Lung (tissue), 12 donors: ENCODE results near the gene MKRN2OS. TPM values are rescaled to one million over a fixed set of nuclear protein-coding genes. Genes with fewer than 3 reads are reported as not detected.
A peak's percentile ranks its signal among the peaks of the same experiment; 100 is the strongest.

Source experiments
- ATAC-seq: fragments of 200-7000 bp; cut with Tn5 transposase; one replicate; pipeline ENCODE4 v1.9.1; 2020; ENCODE audit warnings: moderate number of reproducible peaks; ENCODE audit not compliant: insufficient read depth, low FRiP score
- DNase-seq, 3 donors: peaks; one replicate each; pipeline ENCODE4 v3.0.0-alpha.2; 2013 to 2017
- H3K27ac ChIP-seq, 2 donors: one replicate each; pipeline ENCODE4 v1.5.1; 2013; ENCODE audit warnings: mild to moderate bottlenecking in 2 of 2, moderate library complexity in 2 of 2, control low read depth in 1 of 2, inconsistent platforms in 1 of 2, low read depth in 1 of 2, low read length in 1 of 2
- H3K27me3 ChIP-seq, 3 donors: one replicate each; pipeline ENCODE4 v1.5.1; 2013; ENCODE audit warnings: low read length in 2 of 3; ENCODE audit not compliant: control insufficient read depth in 3 of 3, insufficient read depth in 3 of 3
- H3K36me3 ChIP-seq, 4 donors: one replicate each; pipeline ENCODE4 v1.5.1; 2013; ENCODE audit warnings: low read length in 4 of 4, mild to moderate bottlenecking in 1 of 4, moderate library complexity in 1 of 4; ENCODE audit not compliant: control insufficient read depth in 4 of 4, insufficient read depth in 4 of 4
- H3K4me1 ChIP-seq, 5 donors: one replicate each; pipeline ENCODE4 v1.5.1; 2013; ENCODE audit warnings: low read length in 5 of 5, mild to moderate bottlenecking in 2 of 5, moderate library complexity in 1 of 5; ENCODE audit not compliant: control insufficient read depth in 5 of 5, insufficient read depth in 5 of 5
- H3K4me3 ChIP-seq: one replicate; pipeline ENCODE4 v1.5.1; 2013; ENCODE audit warnings: mild to moderate bottlenecking, control low read depth, moderate library complexity
- H3K9ac ChIP-seq, 2 donors: one replicate each; pipeline ENCODE4 v1.5.1; 2013; ENCODE audit warnings: low read length in 2 of 2, control low read depth in 1 of 2; ENCODE audit not compliant: insufficient read depth in 1 of 2
- H3K9me3 ChIP-seq, 4 donors: one replicate each; pipeline ENCODE4 v1.5.1; 2013; ENCODE audit warnings: low read length in 3 of 4, mild to moderate bottlenecking in 1 of 4, moderate library complexity in 1 of 4; ENCODE audit not compliant: control insufficient read depth in 4 of 4, insufficient read depth in 3 of 4
- WGBS, 2 donors: extraction: QIAGEN DNeasy Blood & Tissue Kit; methylation state at CpG; one replicate each; pipeline ENCODE4 v1.1.7; 2013; 5-methylcytosine and 5-hydroxymethylcytosine counted together
- polyA plus RNA-seq, 2 donors: library from polyadenylated mRNA; stranded (reverse); fragments of 200-250 nt; gene quantifications; one replicate each; pipeline ENCODE4 v1.2.1, GENCODE V29; 2013
- total RNA-seq, 2 donors: library from RNA; depleted of rRNA in 1 of 2; stranded (reverse); fragments of >200 nt in 1 of 2; gene quantifications; one replicate each; pipeline ENCODE4 v1.2.1, GENCODE V29; 2014 to 2021
- TF ChIP-seq, protein P1 (sequence below): IDR thresholded peaks from 2 replicates; pipeline ENCODE4 v1.5.1; 2012; ENCODE audit warnings: mild to moderate bottlenecking; ENCODE audit errors: control extremely low read depth, extremely low read depth
- donor health status: control.
- donor health status: control.
- donor health status: Bipolar disorder and iron deficiency.
- donor health status: healthy.
- donor health status: DM: yes; HTN: yes; CAD: no.

MKRN2OS gene
- total and polyA plus RNA-seq, 4 donors: 0.62 to 1.3 (median 1.1) TPM; not detected in 1

- Histone ChIP-seq H3K9ac (no peak overlapping the region), H3K27me3 (no peaks in the 10 kb centered on the region), H3K27ac (peak overlapping the region in 1 of 2 donors; percentile 70), H3K4me1 (peaks cover 0 to 3% (median 0%) of the 10 kb centered on the region in 5 donors), H3K9me3 (no peaks in the 10 kb centered on the region), H3K4me3 (no peak overlapping the region), H3K36me3 (peaks cover 34 to 45% (median 38%) of the 10 kb centered on the region in 4 donors)
- ATAC-seq (no peak), DNase-seq (no peak)
- TF ChIP-seq, protein P1, sequence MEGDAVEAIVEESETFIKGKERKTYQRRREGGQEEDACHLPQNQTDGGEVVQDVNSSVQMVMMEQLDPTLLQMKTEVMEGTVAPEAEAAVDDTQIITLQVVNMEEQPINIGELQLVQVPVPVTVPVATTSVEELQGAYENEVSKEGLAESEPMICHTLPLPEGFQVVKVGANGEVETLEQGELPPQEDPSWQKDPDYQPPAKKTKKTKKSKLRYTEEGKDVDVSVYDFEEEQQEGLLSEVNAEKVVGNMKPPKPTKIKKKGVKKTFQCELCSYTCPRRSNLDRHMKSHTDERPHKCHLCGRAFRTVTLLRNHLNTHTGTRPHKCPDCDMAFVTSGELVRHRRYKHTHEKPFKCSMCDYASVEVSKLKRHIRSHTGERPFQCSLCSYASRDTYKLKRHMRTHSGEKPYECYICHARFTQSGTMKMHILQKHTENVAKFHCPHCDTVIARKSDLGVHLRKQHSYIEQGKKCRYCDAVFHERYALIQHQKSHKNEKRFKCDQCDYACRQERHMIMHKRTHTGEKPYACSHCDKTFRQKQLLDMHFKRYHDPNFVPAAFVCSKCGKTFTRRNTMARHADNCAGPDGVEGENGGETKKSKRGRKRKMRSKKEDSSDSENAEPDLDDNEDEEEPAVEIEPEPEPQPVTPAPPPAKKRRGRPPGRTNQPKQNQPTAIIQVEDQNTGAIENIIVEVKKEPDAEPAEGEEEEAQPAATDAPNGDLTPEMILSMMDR: no peak
- 96 to 97% methylated on average over 6 of the region's 6 CpGs for WGBS, 2 donors
These were observed 46.2 kb upstream of the MKRN2OS start for GRCh38 chr3:12591456-12591855.

GRCh38 chr3:12590096-12590495 is 44.8 kb upstream of the MKRN2OS start:
- TF ChIP-seq, protein P1: no peak
- no peaks in the 10 kb centered on the region for H3K27me3 ChIP-seq
- peaks cover 31 to 45% (median 38%) of the 10 kb centered on the region in 4 donors for H3K36me3 ChIP-seq
- DNase-seq: no peak
- no peak for ATAC-seq
- 54% methylated on average over 1 of the region's 4 CpGs; no CpG with 5 or more reads in 1 of the 2 donors for WGBS, 2 donors
- H3K4me1 ChIP-seq: peaks cover 0 to 3% (median 0%) of the 10 kb centered on the region in 5 donors
- H3K4me3 ChIP-seq: no peak overlapping the region
- H3K9ac ChIP-seq: no peak overlapping the region
- no peak overlapping the region for H3K27ac ChIP-seq
- no peaks in the 10 kb centered on the region for H3K9me3 ChIP-seq

DNA sequence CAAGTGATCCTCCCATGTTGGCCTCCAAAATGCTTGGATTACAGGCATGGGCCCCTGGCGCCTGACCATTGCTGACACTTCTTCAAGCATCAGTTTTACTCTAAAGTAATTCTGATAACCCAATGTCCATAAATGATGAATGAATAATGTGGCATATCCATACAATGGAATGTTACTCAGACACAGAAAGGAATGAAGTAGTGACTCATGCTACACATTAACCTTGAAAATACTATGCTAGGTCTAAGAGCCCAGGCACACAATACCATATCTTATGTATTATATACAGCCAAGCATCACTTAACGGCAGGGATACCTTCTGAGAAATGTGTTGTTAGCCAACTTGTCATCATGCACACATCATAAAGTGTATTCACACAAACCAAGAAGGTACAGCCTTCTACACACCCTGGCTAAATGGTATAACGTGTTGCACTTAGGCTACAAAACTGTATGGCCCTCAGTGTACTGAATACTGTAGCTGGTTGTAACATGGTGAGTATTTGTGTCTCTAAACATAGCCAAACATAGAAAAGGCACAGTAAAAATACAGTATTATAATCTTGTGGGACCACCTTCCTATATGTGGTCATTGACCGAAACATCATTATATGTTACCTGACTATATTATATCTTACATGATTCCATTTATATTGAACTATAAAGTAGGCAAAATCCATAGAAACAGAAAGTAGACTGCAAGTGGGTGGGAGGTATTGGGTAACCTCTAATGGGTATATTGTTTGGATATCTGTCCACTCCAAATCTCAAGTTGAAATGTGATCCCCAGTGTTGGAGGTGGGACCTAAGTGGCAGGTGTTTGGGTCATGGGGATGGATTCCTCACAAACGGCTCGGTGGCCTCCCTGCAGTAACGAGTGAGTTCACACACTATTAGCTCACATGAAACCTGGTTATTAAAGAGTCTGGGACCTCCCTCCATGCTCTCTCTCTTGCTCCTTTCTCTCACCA is 43.0 kb upstream of the MKRN2OS start:
- WGBS, 2 donors: 76 to 87% methylated on average over 7 of the region's 7 CpGs
- Histone ChIP-seq H3K36me3 (peaks cover 36 to 49% (median 46%) of the 10 kb centered on the region in 4 donors), H3K27ac (peak overlapping the region in 1 of 2 donors; percentile 49), H3K4me1 (peaks cover 0 to 3% (median 0%) of the 10 kb centered on the region in 5 donors), H3K27me3 (no peaks in the 10 kb centered on the region), H3K9me3 (no peaks in the 10 kb centered on the region), H3K9ac (no peak overlapping the region), H3K4me3 (no peak overlapping the region)
- TF ChIP-seq, protein P1: no peak
- no peak for ATAC-seq
- DNase-seq: peak; percentile 24 to 71 (median 41)
